DMS153 treated with DMSO at 0.1 percent for 48 hours (cell line): Measurements from ENCODE around the gene FCER1A.
"Not testable (repeated sequence)": the region's sequence is repeated elsewhere in the genome, so short reads cannot be mapped to it uniquely, and the experiment has no call there.

ENCODE experiments used
- DNase-seq: peaks from one replicate; lab custom pipeline; 2025; ENCODE audit not compliant: unreplicated experiment; lab: John Stamatoyannopoulos, UW

Gene FCER1A

GRCh38 chr1:159349374-159349773, 47.2 kb downstream of the FCER1A start:
- DNase-seq: not testable (repeated sequence)

DNA sequence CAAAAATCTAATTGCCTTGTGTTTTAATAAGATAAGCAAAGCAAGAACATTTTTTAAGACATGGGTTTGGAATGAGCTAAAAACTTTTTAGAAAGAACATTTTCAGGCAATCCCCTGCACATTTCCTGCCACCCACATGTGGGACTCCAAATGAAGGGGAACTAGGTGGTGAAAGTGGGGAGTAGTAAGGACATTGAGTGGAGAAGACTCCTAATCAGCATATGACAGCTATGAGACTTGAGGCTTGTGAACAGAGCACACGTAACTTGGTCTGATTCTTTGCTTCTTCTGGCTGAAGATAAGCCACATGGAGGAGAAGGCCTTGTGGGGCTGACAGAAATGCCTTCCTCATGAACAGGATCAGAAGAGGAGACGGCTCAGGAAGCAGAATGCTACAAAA, 50.3 kb downstream of the FCER1A start:
- DNase-seq: no peak
